Stomach (tissue), 9 donors: Measurements from ENCODE around the gene RIMS3. TPM values are rescaled to one million over a fixed set of nuclear protein-coding genes. Genes with fewer than 3 reads are reported as not detected.

ENCODE experiments used
- DNase-seq, 2 donors: peaks; one replicate each; pipeline versions ENCODE4 v3.0.0 to v3.0.0-alpha.2; 2013 to 2019
- H3K27ac ChIP-seq, 5 donors: fragments of 200-600 bp in 4 of 5; sonication (generic) in 4 of 5; one replicate each; pipeline ENCODE4 v1.5.1; 2013 to 2019; ENCODE audit warnings: mild to moderate bottlenecking in 1 of 5, moderate library complexity in 1 of 5
- H3K27me3 ChIP-seq, 3 donors: fragments of 200-600 bp; sonication (generic); one replicate each; pipeline ENCODE4 v1.5.1; 2017 to 2019; ENCODE audit warnings: mixed run types in 1 of 3
- H3K36me3 ChIP-seq, 4 donors: fragments of 200-600 bp; sonication (generic); 1 replicate in 3 of 4; 2 replicates in 1 of 4; pipeline ENCODE4 v1.5.1; 2016 to 2019
- H3K4me1 ChIP-seq, 4 donors: fragments of 200-600 bp; sonication (generic); one replicate each; pipeline ENCODE4 v1.5.1; 2016 to 2019
- H3K4me3 ChIP-seq, 4 donors: fragments of 200-600 bp; sonication (generic) in 3 of 4; one replicate each; pipeline ENCODE4 v1.5.1; 2016 to 2019; ENCODE audit warnings: mild to moderate bottlenecking in 1 of 4
- H3K9me3 ChIP-seq, 4 donors: fragments of 200-600 bp; sonication (generic); one replicate each; pipeline ENCODE4 v1.5.1; 2016 to 2019
- CTCF ChIP-seq, 7 experiments: fragments of 450-650 bp in 4 of 7; fragments of 200-600 bp in 3 of 7; sonication (generic) in 3 of 7; IDR thresholded peaks; one replicate each; pipeline ENCODE4 v1.5.1; 2016 to 2019; ENCODE audit warnings: antibody characterized with exemption in 7 of 7, control low read depth in 2 of 7, mild to moderate bottlenecking in 1 of 7
- EP300 ChIP-seq: sonication (generic); formaldehyde crosslinking; IDR thresholded peaks from one replicate; pipeline ENCODE4 v1.6.1; 2017; ENCODE audit warnings: antibody characterized with exemption
- POLR2A ChIP-seq, 4 donors: fragments of 450-650 bp; IDR thresholded peaks; one replicate each; pipeline ENCODE4 v1.6.1; 2016; ENCODE audit warnings: antibody characterized with exemption in 4 of 4, control low read depth in 2 of 4, mild to moderate bottlenecking in 1 of 4, moderate library complexity in 1 of 4
- POLR2AphosphoS5 ChIP-seq, 3 donors: sonication (generic); formaldehyde crosslinking; IDR thresholded peaks; one replicate each; pipeline ENCODE4 v1.6.1; 2016; ENCODE audit warnings: antibody characterized with exemption in 3 of 3
- WGBS, 5 donors: extraction: QIAGEN DNeasy Blood & Tissue Kit in 3 of 5; methylation state at CpG; one replicate each; pipeline versions ENCODE4 v1.1.5 to v1.1.7; 2013 to 2018; 5-methylcytosine and 5-hydroxymethylcytosine counted together
- intact Hi-C: fragments of 100-400 bp; cut with DNase I; formaldehyde crosslinking; loops from one replicate; pipeline ENCODE4 v1.15.1; 2023; ENCODE audit warnings: low total_unique reads
- polyA plus RNA-seq, 3 donors: library from polyadenylated mRNA; stranded (reverse); fragments of 200-250 nt; gene quantifications; one replicate each; pipeline ENCODE4 v1.2.3, GENCODE V29; 2013
- total RNA-seq, 5 donors: library from RNA; depleted of rRNA; stranded (reverse); fragments of >200 nt; gene quantifications; one replicate each; pipeline versions ENCODE4 v1.1.0 to v1.2.3, GENCODE V29; 2014 to 2016
- donor health status: healthy with polysubstance abuse.
- donor health status: Bipolar disorder and iron deficiency.
- donor health status: healthy.

RIMS3 gene
- total and polyA plus RNA-seq, 8 donors, result 0.45 to 4.7 (median 2.5) TPM

GRCh38 chr1:40696294-40696693 is 30.8 kb upstream of the RIMS3 start:
- Histone ChIP-seq H3K27ac (peak overlapping the region in 3 of 5 donors; percentile 0 to 43 (median 39)), H3K9me3 (no peaks in the 10 kb centered on the region), H3K36me3 (no peaks in the 10 kb centered on the region), H3K27me3 (no peaks in the 10 kb centered on the region), H3K4me1 (peaks cover 39 to 93% (median 57%) of the 10 kb centered on the region in 4 donors), H3K4me3 (no peak overlapping the region)
- DNase-seq, result no peak
- intact Hi-C loops, result no loop called here
- 65 to 85% (median 78%) methylated on average over 4 of the region's 4 CpGs for WGBS, 5 donors
- TF ChIP-seq CTCF (IDR thresholded peaks at IDR 0.05) (no peak), POLR2A (IDR thresholded peaks at IDR 0.05) (no peak), EP300 (no peak), POLR2AphosphoS5 (IDR thresholded peaks at IDR 0.05) (no peak)

GRCh38 chr1:40694353-40694874 is 28.9 kb upstream of the RIMS3 start:
- peaks cover 39 to 93% (median 63%) of the 10 kb centered on the region in 4 donors for H3K4me1 ChIP-seq
- intact Hi-C loops, result no loop called here
- H3K27me3 ChIP-seq, result no peaks in the 10 kb centered on the region

GRCh38 chr1:40693425-40693824 is 27.9 kb upstream of the RIMS3 start:
- Histone ChIP-seq H3K9me3 (no peaks in the 10 kb centered on the region), H3K27ac (peak overlapping the region in 4 of 5 donors; percentile 96 to 100 (median 100)), H3K36me3 (no peaks in the 10 kb centered on the region), H3K27me3 (no peaks in the 10 kb centered on the region), H3K4me3 (peak overlapping the region in 1 of 4 donors; percentile 55), H3K4me1 (peaks cover 34 to 84% (median 60%) of the 10 kb centered on the region in 4 donors)
- intact Hi-C loops, result no loop called here
- no peak for DNase-seq
- 76 to 95% (median 85%) methylated on average over 1 of the region's 1 CpG for WGBS, 5 donors
- TF ChIP-seq POLR2AphosphoS5 (IDR thresholded peaks at IDR 0.05) (no peak), POLR2A (IDR thresholded peaks at IDR 0.05) (no peak), CTCF (IDR thresholded peaks at IDR 0.05) (no peak), EP300 (no peak)

More at GRCh38 chr1:40694353-40694874, 28.9 kb upstream of the RIMS3 start:
- Histone ChIP-seq H3K9me3 (no peaks in the 10 kb centered on the region), H3K27ac (peak overlapping the region in 2 of 5 donors; percentile 19 to 100), H3K36me3 (no peaks in the 10 kb centered on the region), H3K4me3 (no peak overlapping the region)
- no peak for DNase-seq
- 21 to 36% (median 25%) methylated on average over 2 of the region's 2 CpGs for whole genome bisulfite sequencing, 5 donors
- no peak for TF ChIP-seq EP300
- TF ChIP-seq POLR2A (IDR thresholded peaks at IDR 0.05), result no peak

GRCh38 chr1:40692429-40692895 is 27.0 kb upstream of the RIMS3 start:
- intact Hi-C loops, result no loop called here
- Histone ChIP-seq H3K27me3 (no peaks in the 10 kb centered on the region), H3K9me3 (no peaks in the 10 kb centered on the region), H3K36me3 (no peaks in the 10 kb centered on the region), H3K4me1 (peaks cover 33 to 80% (median 56%) of the 10 kb centered on the region in 4 donors), H3K4me3 (peak overlapping the region; percentile 55 to 95 (median 80)), H3K27ac (peak overlapping the region; percentile 96 to 100 (median 99))
- 0 to 2% (median 1%) methylated on average over 9 of the region's 9 CpGs for WGBS, 5 donors
- DNase-seq, result no peak
- TF ChIP-seq EP300, result no peak
- TF ChIP-seq CTCF (IDR thresholded peaks at IDR 0.05), result no peak
- no peak for TF ChIP-seq POLR2AphosphoS5 (IDR thresholded peaks at IDR 0.05)
- no peak for TF ChIP-seq POLR2A (IDR thresholded peaks at IDR 0.05)
